Posterior cingulate gyrus (tissue), 11 donors: Measurements from ENCODE around the gene ZC3H14.
"Not testable (repeated sequence)": the region's sequence is repeated elsewhere in the genome, so short reads cannot be mapped to it uniquely, and the experiment has no call there.

Experiments
- DNase-seq, 10 donors: peaks; one replicate each; pipeline versions ENCODE4 v3.0.0 to v3.0.0-alpha.2; 2020 to 2021; ENCODE audit warnings: mixed read lengths in 3 of 10
- intact Hi-C: fragments of 100-400 bp; cut with DNase I; formaldehyde crosslinking; loops from one replicate; pipeline ENCODE4 v1.15.1; 2023

ZC3H14 gene, protein sequence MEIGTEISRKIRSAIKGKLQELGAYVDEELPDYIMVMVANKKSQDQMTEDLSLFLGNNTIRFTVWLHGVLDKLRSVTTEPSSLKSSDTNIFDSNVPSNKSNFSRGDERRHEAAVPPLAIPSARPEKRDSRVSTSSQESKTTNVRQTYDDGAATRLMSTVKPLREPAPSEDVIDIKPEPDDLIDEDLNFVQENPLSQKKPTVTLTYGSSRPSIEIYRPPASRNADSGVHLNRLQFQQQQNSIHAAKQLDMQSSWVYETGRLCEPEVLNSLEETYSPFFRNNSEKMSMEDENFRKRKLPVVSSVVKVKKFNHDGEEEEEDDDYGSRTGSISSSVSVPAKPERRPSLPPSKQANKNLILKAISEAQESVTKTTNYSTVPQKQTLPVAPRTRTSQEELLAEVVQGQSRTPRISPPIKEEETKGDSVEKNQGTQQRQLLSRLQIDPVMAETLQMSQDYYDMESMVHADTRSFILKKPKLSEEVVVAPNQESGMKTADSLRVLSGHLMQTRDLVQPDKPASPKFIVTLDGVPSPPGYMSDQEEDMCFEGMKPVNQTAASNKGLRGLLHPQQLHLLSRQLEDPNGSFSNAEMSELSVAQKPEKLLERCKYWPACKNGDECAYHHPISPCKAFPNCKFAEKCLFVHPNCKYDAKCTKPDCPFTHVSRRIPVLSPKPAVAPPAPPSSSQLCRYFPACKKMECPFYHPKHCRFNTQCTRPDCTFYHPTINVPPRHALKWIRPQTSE

DNA sequence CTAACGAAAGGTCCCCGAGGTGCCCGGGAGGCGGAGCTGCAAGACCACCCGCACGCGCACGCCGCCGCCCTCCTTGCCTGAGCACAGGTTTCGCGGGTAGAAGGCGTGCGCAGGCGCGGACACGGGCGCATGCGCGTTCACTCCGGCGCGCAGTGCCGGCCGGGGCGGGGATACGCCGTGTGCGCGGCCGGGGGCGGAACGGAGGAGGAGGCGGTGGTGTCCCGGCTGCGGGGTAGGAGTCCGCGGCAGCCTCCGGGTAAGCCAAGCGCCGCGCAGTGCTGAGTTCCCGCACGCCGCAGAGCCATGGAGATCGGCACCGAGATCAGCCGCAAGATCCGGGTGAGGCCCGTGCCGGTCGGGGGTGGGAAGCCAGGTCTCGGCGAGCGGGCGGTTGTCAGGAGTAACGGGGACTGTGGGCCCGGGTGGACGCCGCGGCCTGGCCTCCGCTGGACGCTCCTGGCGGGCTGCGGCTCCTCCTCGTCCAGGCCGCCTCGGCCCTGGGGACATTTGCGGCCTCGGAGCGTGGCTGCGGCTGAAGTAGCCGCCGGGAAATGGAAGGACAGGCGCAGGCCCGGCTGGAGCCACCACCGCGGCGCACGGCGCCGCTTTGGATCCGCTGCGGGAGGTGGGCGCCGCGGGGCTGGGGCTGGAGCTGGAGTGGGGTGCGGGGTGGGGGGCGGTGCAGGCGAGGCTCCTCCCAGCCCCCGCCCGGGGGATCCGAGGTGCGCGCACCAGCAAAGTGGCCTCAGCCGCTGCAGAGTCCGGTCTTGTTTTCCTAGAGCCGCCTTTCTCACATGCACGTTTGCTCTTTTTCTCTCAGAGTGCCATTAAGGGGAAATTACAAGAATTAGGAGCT, at the start of gene ZC3H14:
TSS of gene ZC3H14 (plus strand) at position 207 of the 856 bp plus-strand sequence. CDS start at position 304, 97 bp downstream.
- intact Hi-C loops = no loop called here
- DNase-seq = peak; percentile 76 to 98 (median 84)

DNA sequence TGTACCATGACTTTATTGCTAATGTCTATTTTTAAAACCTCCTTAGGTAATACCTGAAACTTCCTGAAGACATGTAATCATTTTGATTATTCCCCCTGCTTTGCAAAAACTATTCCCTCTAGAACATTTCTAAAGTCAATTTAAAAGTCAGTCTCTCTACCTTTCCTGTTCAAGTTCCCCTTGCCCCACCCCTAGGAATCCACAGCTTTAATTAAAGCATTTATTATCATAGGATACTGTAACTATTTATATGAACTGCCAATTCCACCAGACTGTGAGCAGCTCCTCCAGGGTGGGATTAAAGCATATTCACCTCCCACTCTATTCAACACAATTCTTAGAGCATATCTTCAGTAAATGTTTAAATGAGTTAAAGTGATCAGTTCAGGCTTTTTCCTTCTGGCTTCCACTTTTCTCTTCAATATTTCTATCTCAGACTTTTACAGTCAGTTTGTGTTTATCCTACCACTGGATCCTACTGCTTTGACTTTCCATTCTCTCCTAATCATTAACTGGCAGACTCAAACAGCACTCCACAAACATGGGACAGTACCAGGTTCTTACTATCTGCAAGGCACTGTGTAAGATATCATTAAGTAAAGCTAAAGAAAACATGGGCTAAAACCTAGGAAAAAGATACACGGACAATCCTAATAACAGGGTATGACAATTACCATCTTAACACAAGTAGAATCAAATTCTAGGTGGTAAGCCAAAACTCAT, 47.2 kb upstream of the ZC3H14 start:
- intact Hi-C loops = no loop called here
- DNase-seq = no peak

DNA sequence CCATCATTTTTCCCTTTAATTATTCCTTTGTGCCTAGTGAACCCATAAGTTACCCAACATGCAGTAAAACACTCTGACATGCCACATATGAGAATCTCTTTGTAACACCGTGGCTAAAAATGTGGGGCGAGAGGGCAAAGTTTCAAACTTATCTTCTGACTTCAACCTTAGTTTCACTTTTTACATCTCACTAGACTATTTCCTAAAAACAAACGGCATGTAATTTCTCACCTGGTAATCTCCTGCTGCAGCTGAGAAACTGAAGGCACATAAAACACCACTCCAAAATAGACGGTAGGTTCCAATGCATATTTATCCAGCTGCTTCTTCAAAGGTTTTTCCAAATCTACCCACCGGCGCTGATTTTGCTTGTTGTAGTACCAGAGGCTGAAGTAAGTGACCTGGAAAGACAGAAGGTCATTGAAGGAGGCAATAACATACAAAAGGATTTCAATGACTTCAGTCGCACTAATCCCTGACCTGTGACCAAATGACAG, 45.9 kb upstream of the ZC3H14 start:
- DNase-seq = no peak
- intact Hi-C loops = no loop called here

DNA sequence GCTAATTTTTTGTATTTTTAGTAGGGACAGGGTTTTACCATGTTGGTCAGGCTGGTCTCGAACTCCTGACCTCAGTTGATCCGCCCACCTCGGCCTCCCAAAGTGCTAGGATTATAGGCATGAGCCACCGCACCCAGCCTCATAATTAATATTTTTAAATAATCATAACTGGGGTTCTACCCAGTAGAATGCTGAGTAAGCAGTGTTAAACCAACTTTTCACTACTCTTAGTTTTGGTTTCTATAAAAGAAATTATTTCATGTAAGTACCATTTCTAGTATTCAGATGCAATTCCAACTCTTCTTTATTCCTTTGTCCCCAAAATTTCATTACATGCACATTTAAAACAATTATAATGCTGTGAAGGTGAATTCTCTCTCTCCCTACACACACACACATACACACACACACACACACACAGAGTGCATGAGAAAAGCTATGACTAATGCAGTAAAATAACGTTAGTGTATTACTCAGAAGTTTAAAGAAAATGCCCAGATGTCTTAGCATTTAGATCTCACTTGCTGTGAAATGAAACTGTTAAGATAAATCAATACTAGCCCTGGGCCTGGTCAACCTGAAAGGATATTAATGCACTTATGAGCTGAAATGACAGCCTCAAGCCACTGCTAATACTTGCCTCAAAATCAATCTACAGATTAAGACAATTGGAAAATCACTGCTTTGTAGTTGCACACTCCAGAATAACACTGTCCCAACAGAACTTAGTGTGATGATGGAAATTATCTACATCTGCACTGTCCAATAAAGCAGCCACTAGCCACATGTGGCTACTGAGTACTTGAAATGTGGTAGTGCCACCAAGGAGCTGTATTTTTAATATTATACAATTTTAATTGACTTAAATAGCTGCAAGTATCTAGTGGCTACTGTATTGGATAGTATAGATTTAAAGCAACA, 44.0 kb upstream of the ZC3H14 start:
- DNase-seq = no peak
- intact Hi-C loops = no loop called here

DNA sequence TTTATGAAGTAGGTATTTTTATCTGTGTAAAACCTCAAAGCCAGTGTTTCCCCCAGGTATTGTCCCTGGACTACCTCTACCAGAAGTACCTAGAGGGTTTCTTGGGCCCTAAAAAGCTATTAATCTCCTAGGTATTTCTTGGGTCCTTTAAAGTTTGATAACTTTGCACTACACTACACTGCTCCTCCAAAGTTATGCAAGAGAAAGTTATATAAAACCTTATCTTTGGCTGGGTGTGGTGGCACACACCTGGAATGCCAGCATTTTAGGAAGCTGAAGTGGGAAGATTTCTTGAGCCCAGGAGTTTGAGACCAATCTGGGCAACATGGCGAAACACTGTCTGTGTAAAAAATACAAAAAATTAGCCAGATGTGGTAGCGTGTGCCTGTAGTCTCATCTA, 42.9 kb upstream of the ZC3H14 start:
- intact Hi-C loops = no loop called here
- no peak for DNase-seq

DNA sequence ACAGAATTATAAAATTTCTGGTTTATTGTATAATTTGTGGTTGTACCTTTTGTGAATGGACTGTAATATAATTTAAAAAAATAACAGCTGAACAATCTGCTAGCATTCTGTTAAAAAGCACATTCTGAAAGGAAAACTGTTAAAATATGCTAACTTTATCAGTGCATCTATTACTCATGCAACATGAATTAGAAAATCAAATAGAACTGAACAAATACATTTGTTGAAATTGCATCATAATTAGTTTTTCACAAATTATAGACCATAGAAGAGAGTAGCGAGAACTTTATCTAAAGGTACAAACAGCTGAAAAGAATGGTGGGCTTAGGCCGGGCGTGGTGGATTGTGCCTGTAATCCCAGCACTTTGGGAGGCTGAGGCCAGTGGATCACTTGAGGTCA, 41.0 kb upstream of the ZC3H14 start:
- intact Hi-C loops = no loop called here
- DNase-seq = no peak

DNA sequence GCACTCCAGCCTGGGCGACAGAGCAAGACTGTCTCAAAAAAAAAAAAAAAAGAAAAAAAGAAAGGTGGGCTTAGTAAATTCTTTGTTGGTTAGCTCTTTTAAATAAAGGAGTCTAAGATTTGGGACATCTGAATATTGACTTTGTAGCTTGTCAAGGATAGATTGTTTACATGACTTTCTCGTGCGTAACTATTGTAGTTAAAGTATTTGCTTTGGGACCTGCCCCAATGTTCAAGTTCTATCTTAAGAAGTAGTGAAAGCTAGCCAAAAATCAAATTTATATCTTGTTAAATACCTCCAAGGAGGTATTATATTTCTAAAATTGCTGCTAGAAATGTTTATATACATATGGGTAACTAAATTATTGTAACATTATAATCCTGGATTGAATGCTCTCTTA, 40.4 kb upstream of the ZC3H14 start:
- DNase-seq = no peak
- intact Hi-C loops = no loop called here

DNA sequence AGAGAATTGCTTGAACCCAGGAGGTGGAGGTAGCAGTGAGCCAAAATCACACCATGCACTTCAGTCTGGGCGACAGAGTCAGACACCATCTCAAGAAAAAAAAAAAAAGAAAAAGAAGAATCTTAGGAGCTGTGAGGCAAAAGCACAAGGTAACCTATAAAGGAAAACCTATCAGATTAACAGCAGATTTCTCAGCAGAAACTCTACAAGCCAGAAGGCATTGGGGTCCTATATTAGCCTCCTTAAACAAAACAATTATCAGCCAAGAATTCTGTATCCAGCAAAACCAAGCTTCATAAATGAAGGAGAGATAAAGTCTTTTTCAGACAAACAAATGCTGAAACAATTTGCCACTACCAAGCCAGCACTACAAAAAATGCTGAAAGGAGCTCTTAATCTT, 32.9 kb upstream of the ZC3H14 start:
- intact Hi-C loops, DNase-seq: not testable (repeated sequence)

DNA sequence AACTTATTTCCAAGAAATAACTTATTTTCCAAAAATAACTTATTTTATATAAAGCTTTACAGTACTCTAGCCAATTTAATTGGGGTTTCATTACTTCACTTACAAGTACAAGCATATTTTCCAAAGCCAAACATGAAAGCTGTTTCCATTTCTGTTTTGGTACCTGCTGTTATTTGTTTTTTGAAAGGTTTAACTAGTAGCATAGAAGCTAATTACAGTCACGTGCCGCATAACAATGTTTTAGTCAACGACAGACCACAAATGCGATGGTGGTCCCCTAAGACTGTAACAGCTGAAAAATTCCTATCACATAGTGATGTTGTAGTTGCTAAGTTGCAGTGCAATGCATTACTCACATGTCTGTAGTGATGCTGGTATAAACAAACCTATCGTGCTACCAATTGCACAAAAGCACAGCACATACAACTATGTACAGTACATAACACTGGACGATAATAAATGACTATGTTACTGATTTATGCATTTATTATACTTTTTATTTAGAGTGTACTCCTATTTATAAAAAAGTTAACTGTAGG, 29.7 kb upstream of the ZC3H14 start:
- DNase-seq = no peak
- intact Hi-C loops = no loop called here

DNA sequence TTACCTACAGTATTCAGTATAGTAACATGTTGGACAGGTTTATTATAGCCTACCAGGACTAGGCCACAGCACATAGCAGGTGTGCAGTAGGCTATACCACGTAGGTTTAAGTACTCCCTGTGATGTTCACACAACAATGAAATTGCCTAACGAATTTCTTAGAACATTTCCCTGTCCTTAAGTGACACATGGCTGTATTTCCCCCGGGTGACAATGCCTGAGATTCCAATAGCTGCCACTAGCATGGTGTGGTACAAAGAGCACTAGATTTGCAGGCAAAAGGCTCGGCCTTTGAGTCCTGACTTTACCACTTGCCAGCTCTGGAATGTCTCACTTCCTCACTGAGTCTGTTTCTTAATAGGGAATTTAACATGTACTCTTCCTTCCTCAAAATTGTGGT, 27.7 kb upstream of the ZC3H14 start:
- intact Hi-C loops = no loop called here
- DNase-seq = no peak

DNA sequence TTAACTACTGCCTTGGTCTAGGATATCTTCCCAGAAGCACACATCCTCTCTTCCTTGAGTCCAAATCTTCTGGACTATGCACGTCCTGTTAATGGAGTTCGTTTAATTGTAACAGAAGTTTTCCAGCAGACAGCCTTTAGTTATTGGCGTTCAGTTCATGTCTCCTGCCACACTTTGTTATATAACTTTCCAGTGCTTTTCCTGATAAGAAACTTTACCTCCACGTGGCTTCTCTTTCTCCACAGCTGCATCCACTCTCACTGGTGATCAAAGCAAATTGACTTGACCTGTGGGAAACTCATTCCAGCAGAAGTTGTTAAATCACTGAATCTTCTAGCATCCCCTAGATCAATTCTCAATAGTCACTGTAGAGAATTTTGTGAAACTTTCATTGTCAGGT, 27.0 kb upstream of the ZC3H14 start:
- intact Hi-C loops = no loop called here
- no peak for DNase-seq

DNA sequence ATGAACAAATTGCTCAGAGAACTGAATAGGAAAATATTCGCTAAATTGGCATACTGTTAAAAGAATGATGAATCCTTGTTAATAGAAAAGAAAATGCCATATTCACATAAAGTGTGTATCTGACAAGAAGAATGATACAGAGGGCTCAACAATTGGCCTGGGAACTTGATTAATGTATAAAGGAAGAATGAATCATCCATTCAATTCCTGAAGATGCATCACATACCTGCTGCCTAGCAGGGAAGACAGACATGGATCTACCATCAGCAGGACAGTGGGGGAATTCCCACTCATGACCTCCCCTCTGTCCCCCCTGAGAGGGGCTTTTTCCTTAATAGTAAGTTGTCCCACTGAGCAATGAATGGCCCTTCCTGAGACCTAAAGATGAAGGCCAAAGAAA, 21.5 kb upstream of the ZC3H14 start:
- intact Hi-C loops = no loop called here
- DNase-seq = no peak

DNA sequence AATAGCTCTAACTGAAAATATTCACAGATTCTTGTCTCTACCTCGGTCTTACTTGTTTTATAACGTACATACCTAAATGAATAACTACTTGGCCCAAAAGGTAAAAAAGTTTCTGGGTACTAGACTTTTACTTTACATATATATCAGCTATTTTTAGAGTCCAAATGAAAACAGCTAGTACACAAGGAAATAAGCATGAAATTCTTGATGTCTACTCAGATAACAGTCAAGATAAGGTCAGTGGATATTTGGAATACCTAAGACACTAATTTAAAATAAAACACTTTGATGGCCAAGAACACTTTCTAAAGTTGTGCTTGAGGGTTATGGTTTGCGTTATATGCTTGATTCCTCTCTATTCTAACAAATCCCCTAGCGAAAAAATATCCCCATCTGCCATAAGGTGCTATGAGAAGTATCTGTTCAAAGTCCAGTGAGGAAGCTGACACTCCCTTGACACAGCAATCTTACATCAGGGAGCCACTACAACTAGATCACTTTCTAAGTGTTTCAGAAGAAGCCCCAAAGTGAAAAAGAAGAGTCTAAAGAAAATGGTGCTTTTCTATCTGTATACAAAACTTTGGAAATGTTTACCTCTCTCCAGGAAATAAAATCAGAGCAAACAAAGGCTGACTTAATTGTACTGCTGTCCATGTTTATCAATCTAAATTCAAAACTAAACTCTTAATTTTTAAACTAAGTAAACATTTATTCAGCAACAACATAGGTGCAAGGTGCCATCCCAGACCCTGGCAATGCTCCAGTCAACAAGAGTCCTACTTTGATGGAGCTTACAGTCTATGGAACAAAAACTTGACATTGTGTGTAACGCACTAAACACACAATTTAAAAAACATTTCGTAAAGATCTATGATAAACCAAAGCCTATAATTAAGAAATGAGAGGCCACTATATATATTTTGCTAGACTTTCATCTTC, 19.7 kb upstream of the ZC3H14 start:
- DNase-seq = no peak
- intact Hi-C loops = no loop called here

DNA sequence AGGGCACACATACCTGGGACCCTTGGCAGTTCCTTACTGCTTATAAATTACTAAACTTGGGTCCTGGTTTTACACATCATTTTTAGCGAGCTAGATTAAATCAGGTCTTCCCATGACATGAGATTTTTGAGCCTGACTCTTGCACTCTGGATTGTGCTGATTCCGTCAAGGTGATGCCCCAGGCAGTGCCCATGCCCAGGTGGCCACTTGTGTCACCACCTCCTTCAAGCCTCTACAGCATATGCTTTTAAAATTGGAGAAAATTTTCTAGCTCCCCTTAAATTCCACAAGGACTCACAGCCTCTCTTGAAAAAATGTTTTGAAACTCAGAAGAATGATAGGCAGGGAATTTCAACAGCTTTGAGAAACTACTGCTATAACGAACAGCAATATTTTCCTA, 17.6 kb upstream of the ZC3H14 start:
- DNase-seq = no peak
- intact Hi-C loops = no loop called here

DNA sequence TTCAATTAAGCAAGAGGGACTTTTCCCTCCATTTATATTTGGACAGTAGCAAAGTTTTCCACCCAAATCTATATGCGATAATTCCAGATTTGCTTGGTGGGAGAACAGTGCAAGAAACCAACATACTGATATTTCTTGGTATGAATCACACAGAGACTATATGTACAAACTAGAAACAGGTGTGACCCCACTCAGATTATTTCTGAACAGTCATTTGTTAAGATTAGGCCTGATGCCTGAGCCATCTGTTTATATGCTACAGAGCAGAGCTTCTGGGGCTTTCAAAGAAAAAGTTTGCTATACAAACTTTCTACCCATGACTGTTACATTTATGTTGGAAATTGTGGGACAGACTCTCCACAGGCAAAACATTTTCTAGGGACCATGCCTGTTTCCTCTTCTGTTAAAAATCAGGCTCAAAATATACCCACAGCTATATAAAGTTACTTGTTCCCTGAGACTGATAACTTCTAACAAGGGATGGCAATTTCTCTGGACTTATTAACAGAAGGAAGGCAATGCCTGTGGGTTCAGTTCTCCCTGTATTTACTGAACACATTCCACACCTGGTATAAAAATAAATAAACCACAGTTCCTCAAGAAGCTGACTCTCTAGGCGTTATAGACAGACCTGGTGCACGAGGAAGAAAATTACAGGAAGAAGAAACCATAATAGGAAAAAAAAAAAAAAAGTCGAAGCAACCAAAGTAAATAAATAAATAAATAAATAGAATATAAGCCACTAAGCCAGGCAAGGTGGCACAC, 16.0 kb upstream of the ZC3H14 start:
- intact Hi-C loops = no loop called here
- no peak for DNase-seq

DNA sequence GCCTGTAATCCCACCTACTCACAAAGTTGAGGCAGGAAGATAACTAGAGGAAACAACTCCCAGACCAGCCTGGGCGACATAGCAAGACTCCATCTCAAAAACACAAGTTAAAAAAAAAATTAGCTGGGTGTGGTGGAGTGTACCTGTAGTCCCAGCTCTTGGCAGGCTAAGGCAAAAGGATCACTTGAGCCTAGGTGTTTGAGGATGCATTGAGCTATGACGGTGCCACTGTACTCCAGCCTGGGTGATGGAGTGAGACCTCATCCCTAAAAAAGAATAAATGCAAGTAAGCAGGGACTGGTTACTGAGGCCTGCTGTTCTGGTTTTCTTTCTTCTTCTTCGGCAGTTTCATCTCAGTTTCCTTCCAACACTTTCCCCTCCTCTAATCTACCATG, 15.5 kb upstream of the ZC3H14 start:
- DNase-seq = no peak
- intact Hi-C loops = no loop called here

DNA sequence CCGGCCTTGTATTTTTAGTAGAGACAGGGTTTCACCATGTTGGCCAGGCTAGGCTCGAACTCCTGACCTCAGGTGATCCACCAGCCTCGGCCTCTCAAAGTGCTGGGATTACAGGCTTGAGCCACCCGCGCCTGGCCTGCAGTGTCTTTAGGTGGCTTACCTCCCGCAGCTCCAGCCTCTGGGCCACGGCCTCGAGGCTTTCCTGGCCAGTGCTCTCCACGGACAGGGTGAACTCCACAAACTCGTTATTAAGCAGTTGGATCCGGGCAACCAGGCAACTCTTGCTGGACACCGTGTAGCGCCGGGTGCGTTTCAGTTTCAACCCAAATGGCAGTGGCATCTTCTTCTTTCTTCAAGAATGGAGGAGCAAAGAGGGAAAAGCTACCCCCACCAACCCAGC, 12.8 kb upstream of the ZC3H14 start:
- intact Hi-C loops = loop anchor here (5.0 to 10.0 kb wide), 5 partner anchors 58 to 1405 kb away; partner anchors contain the start of genes EFCAB11, SPATA7 and TDP1
- DNase-seq = peak in 1 of 10 donors; percentile 79
